Measurements from ENCODE around the gene TMEM100.
A peak's percentile ranks its signal among the peaks of the same experiment; 100 is the strongest.

Gene TMEM100

DNA sequence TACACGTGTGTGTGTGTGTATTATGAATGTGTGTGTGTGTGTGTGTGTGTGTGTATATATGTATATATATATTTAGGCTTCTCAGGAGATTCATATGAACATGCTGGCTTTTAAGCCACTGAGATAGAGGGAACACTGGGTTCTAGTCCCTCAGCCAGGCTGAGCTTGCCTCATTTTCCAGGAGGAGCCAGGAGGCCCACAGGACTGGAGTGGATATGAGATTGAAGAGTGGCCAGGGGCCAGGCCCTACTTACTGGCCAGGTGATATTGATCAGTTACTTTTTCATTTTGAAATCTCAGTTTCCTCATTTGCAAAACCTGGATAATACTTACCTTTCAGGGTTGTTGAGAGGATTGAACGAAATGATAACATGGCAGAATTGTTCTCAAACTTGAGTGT lies 34.0 kb upstream of the TMEM100 start:
- ChIA-PET CTCF (no interaction called here), POLR2A (no interaction called here)

GRCh38 chr17:55751720-55752250 lies 29.1 kb upstream of the TMEM100 start:
- ChIA-PET CTCF (interaction anchor here (0.8 to 4.0 kb wide), 7 partner anchors 9 to 225 kb away, joined by 3 to 28 read pairs (median 5); no protein-coding TSS in a partner anchor), POLR2A (no interaction called here)
- DNase-seq (ENCODE audit: extremely low spot score): no peak

More for the DNA sequence above, 34.0 kb upstream of the TMEM100 start:
- no peak for DNase-seq (ENCODE audit: extremely low spot score)
- no peak for TF ChIP-seq CTCF (IDR thresholded peaks at IDR 0.05; ENCODE audit: control extremely low read depth, extremely low read depth, low read depth, missing control alignments)

DNA sequence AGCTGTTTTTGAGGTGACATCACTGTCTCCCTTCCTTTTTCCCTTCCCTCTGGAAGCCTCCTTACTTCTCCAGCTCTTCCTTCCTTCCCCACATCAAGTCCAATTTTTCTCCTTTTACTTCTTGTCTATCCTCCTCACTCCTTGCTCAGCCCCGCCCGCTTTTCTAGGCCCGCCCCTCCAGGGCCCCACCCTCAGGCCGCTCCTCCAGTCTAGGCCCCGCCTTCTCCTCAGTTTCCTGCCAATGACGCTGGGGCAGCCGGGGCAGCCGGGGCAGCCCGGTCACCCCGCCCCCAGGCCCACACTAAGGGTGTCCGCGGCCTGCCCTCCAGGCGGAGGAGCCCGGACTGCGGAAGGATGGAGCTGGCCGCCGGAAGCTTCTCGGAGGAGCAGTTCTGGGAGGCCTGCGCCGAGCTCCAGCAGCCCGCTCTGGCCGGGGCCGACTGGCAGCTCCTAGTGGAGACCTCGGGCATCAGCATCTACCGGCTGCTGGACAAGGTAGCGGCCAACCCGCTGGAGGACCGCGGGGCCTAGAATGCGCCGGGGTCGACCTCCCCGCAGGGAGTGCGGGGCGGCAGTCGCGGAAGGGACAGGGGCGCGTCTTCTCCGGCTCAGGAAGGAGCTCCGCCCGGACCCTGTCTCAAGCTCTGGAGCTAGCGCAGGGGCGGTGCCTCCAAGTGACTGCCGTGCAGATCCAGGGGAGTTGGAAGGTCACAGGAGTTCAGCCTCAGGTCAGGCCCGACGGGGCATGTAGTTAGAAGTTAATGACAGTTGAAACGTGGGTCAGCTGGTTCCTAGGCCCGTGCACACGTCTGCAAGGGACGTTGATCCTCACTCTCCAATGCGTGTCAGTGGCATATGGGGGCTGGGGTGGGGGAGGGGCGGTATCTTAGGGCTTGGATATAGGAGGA lies 28.3 kb upstream of the TMEM100 start, which contains the start of gene PCTP:
TSS of gene PCTP (plus strand) at position 302 of the 908 bp plus-strand sequence. CDS start at position 355, 53 bp downstream.
- POLR2A ChIA-PET: no interaction called here

More at GRCh38 chr17:55751720-55752250, 29.1 kb upstream of the TMEM100 start:
- TF ChIP-seq CTCF (IDR thresholded peaks at IDR 0.05; ENCODE audit: control extremely low read depth, extremely low read depth, low read depth, missing control alignments): no peak

DNA sequence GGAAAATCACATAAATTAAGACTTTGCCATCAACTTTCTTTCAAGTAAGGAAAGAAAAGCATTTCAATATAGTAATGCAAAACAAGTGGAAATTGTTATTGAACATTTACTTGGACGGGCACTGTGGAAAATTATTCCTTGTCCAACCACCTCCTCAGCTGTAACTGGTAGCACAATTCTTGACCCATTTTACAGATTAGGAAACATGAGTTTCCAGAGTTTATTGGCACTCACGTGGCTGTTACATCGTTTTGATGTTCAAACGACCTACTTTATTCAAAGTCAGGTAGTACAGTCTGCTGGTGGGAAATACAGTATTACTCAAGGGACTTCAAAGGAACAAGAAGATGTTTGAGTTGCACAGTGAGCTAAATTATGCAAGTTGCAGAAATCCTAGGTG lies 27.3 kb upstream of the TMEM100 start:
- ChIA-PET POLR2A (no interaction called here), CTCF (interaction anchor here (1.2 to 4.0 kb wide), 5 partner anchors 12 to 148 kb away, joined by 3 to 28 read pairs (median 4); partner anchors contain the start of gene TMEM100)
- TF ChIP-seq CTCF (IDR thresholded peaks at IDR 0.05; ENCODE audit: control extremely low read depth, extremely low read depth, low read depth, missing control alignments): no peak
- no peak for DNase-seq (ENCODE audit: extremely low spot score)

More for the DNA sequence above, 28.3 kb upstream of the TMEM100 start, which contains the start of gene PCTP:
- CTCF ChIA-PET: interaction anchor here (0.7 to 4.0 kb wide), 13 partner anchors 9 to 237 kb away, joined by 3 to 28 read pairs (median 3); partner anchors contain the start of gene TMEM100
- no peak for TF ChIP-seq CTCF (IDR thresholded peaks at IDR 0.05; ENCODE audit: control extremely low read depth, extremely low read depth, low read depth, missing control alignments)
- peak; percentile 92 for DNase-seq (ENCODE audit: extremely low spot score)

DNA sequence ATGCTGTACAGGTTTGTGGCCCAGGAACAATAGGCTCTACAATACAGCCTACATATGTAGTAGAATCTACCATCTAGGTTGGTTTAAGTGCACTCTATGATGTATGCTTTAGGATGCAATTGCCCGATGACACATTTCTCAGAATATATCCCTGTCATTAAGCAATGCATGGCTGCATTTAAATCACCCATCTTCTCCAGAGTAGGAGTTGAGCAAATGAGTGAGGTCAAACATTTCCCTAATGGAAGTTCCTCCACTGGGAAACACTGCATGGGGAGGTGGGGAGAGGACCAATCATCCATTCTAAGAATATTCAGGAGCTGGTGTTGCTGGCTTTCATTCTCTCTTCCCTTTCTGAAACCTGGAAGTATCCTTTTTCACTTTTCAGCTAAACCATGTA lies 26.2 kb upstream of the TMEM100 start:
- ChIA-PET POLR2A (no interaction called here), CTCF (interaction anchor here (4.0 kb wide), 1 partner anchor 13 kb away, joined by 28 read pairs; no protein-coding TSS in a partner anchor)

More for the DNA sequence above, 26.2 kb upstream of the TMEM100 start:
- no peak for DNase-seq (ENCODE audit: extremely low spot score)
- no peak for TF ChIP-seq CTCF (IDR thresholded peaks at IDR 0.05; ENCODE audit: control extremely low read depth, extremely low read depth, low read depth, missing control alignments)
